ENCODE data around the gene CAPRIN1. TPM values are rescaled to one million over a fixed set of nuclear protein-coding genes. Genes with fewer than 3 reads are reported as not detected.
A peak's percentile ranks its signal among the peaks of the same experiment; 100 is the strongest.

The CAPRIN1 gene
- total RNA-seq, 4 donors from 2014 or later, result 94.5 to 132 (median 115) TPM

- no peaks in the 10 kb centered on the region for H3K27me3 ChIP-seq
- peaks cover 6 to 76% (median 43%) of the 10 kb centered on the region in 3 donors for H3K4me1 ChIP-seq
- peak overlapping the region in 1 of 4 donors; percentile 99 for H3K27ac ChIP-seq
- H3K4me3 ChIP-seq, result no peak overlapping the region
- H3K36me3 ChIP-seq, result peaks cover 0 to 10% of the 10 kb centered on the region in 2 donors
- 63 to 90% methylated on average over 2 to 17 of the region's 18 CpGs for WGBS, 2 donors (ENCODE audit: low coverage in 1 of 2)
- ATAC-seq, result no peak
- TF ChIP-seq POLR2AphosphoS5 (IDR thresholded peaks at IDR 0.05) (no peak), EP300 (IDR thresholded peaks at IDR 0.05) (no peak), POLR2A (IDR thresholded peaks at IDR 0.05) (no peak)
- TF ChIP-seq, protein P1, sequence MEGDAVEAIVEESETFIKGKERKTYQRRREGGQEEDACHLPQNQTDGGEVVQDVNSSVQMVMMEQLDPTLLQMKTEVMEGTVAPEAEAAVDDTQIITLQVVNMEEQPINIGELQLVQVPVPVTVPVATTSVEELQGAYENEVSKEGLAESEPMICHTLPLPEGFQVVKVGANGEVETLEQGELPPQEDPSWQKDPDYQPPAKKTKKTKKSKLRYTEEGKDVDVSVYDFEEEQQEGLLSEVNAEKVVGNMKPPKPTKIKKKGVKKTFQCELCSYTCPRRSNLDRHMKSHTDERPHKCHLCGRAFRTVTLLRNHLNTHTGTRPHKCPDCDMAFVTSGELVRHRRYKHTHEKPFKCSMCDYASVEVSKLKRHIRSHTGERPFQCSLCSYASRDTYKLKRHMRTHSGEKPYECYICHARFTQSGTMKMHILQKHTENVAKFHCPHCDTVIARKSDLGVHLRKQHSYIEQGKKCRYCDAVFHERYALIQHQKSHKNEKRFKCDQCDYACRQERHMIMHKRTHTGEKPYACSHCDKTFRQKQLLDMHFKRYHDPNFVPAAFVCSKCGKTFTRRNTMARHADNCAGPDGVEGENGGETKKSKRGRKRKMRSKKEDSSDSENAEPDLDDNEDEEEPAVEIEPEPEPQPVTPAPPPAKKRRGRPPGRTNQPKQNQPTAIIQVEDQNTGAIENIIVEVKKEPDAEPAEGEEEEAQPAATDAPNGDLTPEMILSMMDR (IDR thresholded peaks at IDR 0.05), result no peak
- H3K9me3 ChIP-seq, result no peaks in the 10 kb centered on the region
These were observed 3.9 kb downstream of the CAPRIN1 start for GRCh38 chr11:34055218-34056000.

- Histone ChIP-seq H3K4me1 (peaks cover 10 to 82% (median 38%) of the 10 kb centered on the region in 3 donors), H3K9me3 (no peaks in the 10 kb centered on the region), H3K4me3 (no peak overlapping the region), H3K27me3 (no peaks in the 10 kb centered on the region), H3K27ac (no peak overlapping the region), H3K36me3 (peaks cover 0 to 16% of the 10 kb centered on the region in 2 donors)
- TF ChIP-seq POLR2AphosphoS5 (IDR thresholded peaks at IDR 0.05) (no peak), EP300 (IDR thresholded peaks at IDR 0.05) (no peak), POLR2A (IDR thresholded peaks at IDR 0.05) (no peak)
- TF ChIP-seq, protein P1 (IDR thresholded peaks at IDR 0.05), result no peak
- no peak for ATAC-seq
- 18 to 24% methylated on average over 2 of the region's 2 CpGs for WGBS, 2 donors (ENCODE audit: low coverage in 1 of 2)
These were observed 5.1 kb downstream of the CAPRIN1 start for GRCh38 chr11:34056672-34057071.

- Histone ChIP-seq H3K36me3 (peaks cover 0 to 8% of the 10 kb centered on the region in 2 donors), H3K27me3 (no peaks in the 10 kb centered on the region), H3K9me3 (no peaks in the 10 kb centered on the region), H3K4me3 (no peak overlapping the region), H3K4me1 (peaks cover 6 to 99% (median 21%) of the 10 kb centered on the region in 3 donors), H3K27ac (no peak overlapping the region)
- 83 to 95% methylated on average over 2 of the region's 2 CpGs for WGBS, 2 donors (ENCODE audit: low coverage in 1 of 2)
- no peak for TF ChIP-seq POLR2AphosphoS5 (IDR thresholded peaks at IDR 0.05)
- TF ChIP-seq EP300 (IDR thresholded peaks at IDR 0.05), result no peak
- no peak for TF ChIP-seq POLR2A (IDR thresholded peaks at IDR 0.05)
- TF ChIP-seq, protein P1 (IDR thresholded peaks at IDR 0.05), result no peak
- ATAC-seq, result no peak
These were observed 11.7 kb downstream of the CAPRIN1 start for GRCh38 chr11:34063061-34063795.

- TF ChIP-seq POLR2AphosphoS5 (IDR thresholded peaks at IDR 0.05) (no peak), POLR2A (IDR thresholded peaks at IDR 0.05) (no peak), EP300 (IDR thresholded peaks at IDR 0.05) (no peak)
- TF ChIP-seq, protein P1 (IDR thresholded peaks at IDR 0.05), result no peak
- Histone ChIP-seq H3K27me3 (no peaks in the 10 kb centered on the region), H3K27ac (no peak overlapping the region), H3K9me3 (no peaks in the 10 kb centered on the region), H3K36me3 (peaks cover 0 to 8% of the 10 kb centered on the region in 2 donors), H3K4me3 (no peak overlapping the region), H3K4me1 (peaks cover 6 to 100% (median 22%) of the 10 kb centered on the region in 3 donors)
- ATAC-seq, result no peak
- WGBS, 2 donors (ENCODE audit: low coverage in 1 of 2), result 74 to 77% methylated on average over 2 of the region's 2 CpGs
These were observed 12.8 kb downstream of the CAPRIN1 start for GRCh38 chr11:34064291-34064690.

Data from gastroesophageal sphincter (tissue), 4 donors.